Measurements from ENCODE around the gene VPS37B.

DNA sequence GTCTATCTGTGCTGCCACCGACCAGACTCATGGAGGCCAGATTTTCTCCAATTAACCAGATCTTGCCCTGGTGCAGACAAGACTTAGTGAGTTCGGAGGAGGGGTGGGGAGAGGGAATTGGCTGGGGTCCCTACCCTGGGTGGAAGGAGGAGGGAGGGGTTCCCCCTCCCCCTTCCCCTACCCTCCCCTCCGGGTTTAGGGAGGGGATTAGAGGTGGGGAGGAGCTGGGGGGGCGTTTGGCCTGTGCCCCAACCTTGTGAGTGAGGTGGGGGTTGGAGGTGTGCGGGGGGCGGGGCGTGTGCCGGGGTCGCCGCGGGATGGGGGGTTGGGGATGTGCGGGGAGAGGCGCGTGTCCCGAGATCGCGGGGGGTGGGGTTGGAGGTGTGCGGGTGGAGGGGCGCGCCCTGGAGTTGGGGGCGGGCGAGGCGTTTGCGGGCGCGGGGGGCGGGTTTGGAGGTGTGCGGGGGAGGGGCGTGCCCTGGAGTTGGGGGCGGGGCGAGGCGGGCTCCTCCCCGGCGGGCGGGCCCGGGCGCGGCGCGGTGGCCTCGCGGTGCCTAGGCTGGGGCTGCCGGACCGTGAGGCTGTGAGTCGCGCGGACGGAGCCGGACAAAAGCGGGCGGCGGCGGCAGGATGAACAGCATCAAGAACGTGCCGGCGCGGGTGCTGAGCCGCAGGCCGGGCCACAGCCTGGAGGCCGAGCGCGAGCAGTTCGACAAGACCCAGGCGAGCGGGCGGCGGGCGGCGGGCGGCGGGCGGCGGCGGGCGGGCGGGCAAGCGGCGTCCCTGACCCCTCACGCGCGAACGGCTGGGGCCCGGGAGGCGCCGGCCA, 60.8 kb downstream of the VPS37B start, which contains the start of gene HIP1R:
- TF ChIP-seq SUZ12 (IDR thresholded peaks at IDR 0.05; ENCODE audit: extremely low read depth, insufficient read depth, insufficient read length) = no peak
- TF ChIP-seq YY1 (IDR thresholded peaks at IDR 0.05; ENCODE audit: insufficient read depth, insufficient read length) = no peak
- TF ChIP-seq ZNF274 (IDR thresholded peaks at IDR 0.05; ENCODE audit: low read depth, low read length) = no peak
